Measurements from ENCODE around the gene SEC24D.

- TF ChIP-seq EZH2phosphoT487 (IDR thresholded peaks at IDR 0.05; ENCODE audit: borderline replicate concordance) (no peak), CTCF (conservative IDR thresholded peaks at IDR 0.05; ENCODE audit: low read length) (no peak)
Measured at GRCh38 chr4:118772767-118773428, 63.0 kb downstream of the SEC24D start.
